H9 (cell line): ENCODE results near the gene CFAP57. TPM values are rescaled to one million over a fixed set of nuclear protein-coding genes. Genes with fewer than 3 reads are reported as not detected.

Source experiments
- DNase-seq: peaks from one replicate; pipeline ENCODE4 v3.0.0-alpha.2; 2017
- H2AFZ ChIP-seq: one replicate; pipeline ENCODE4 v1.6.1; 2013; ENCODE audit warnings: mild to moderate bottlenecking, low read length, control low read depth, moderate library complexity
- H2AK5ac ChIP-seq: 2 replicates; pipeline ENCODE4 v1.6.1; 2013; ENCODE audit warnings: low read length, control low read depth, mixed read lengths; ENCODE audit not compliant: insufficient read length
- H2BK120ac ChIP-seq: one replicate; pipeline ENCODE4 v1.6.1; 2013; ENCODE audit warnings: low read depth, mild to moderate bottlenecking, low read length, control low read depth, inconsistent platforms; ENCODE audit not compliant: poor library complexity, severe bottlenecking
- H2BK12ac ChIP-seq: 2 replicates; pipeline ENCODE4 v1.6.1; 2013; ENCODE audit warnings: low read length, control low read depth, mixed read lengths, low read depth; ENCODE audit not compliant: insufficient read length
- H2BK15ac ChIP-seq: 2 replicates; pipeline ENCODE4 v1.6.1; 2013; ENCODE audit warnings: low read depth, low read length, control low read depth
- H2BK20ac ChIP-seq: one replicate; pipeline ENCODE4 v1.6.1; 2013; ENCODE audit warnings: low read depth, mild to moderate bottlenecking, low read length, control low read depth, inconsistent platforms; ENCODE audit not compliant: poor library complexity, severe bottlenecking
- H2BK5ac ChIP-seq: 2 replicates; pipeline ENCODE4 v1.6.1; 2013; ENCODE audit warnings: low read length, control low read depth, mixed read lengths; ENCODE audit not compliant: insufficient read length
- H3K14ac ChIP-seq: 2 replicates; pipeline ENCODE4 v1.6.1; 2013; ENCODE audit warnings: low read length, control low read depth; ENCODE audit not compliant: insufficient read depth
- H3K18ac ChIP-seq: 2 replicates; pipeline ENCODE4 v1.6.1; 2013; ENCODE audit warnings: low read depth, mild to moderate bottlenecking, mixed read lengths, low read length, control low read depth; ENCODE audit not compliant: insufficient read length
- H3K23ac ChIP-seq: 2 replicates; pipeline ENCODE4 v1.6.1; 2013; ENCODE audit warnings: low read length, control low read depth, mixed read lengths, low read depth; ENCODE audit not compliant: insufficient read length
- H3K23me2 ChIP-seq: 2 replicates; pipeline ENCODE4 v1.6.1; 2013; ENCODE audit warnings: low read depth, mild to moderate bottlenecking, mixed read lengths, low read length, control low read depth; ENCODE audit not compliant: insufficient read length, poor library complexity, severe bottlenecking
- H3K27ac ChIP-seq: 2 replicates; pipeline ENCODE4 v1.5.1; 2013; ENCODE audit warnings: low read length, control low read depth, mixed read lengths, low read depth; ENCODE audit not compliant: insufficient read length
- H3K27me3 ChIP-seq: 2 replicates; pipeline ENCODE4 v1.6.1; 2013; ENCODE audit warnings: low read length, control low read depth, inconsistent platforms; ENCODE audit not compliant: insufficient read depth
- H3K4ac ChIP-seq: 2 replicates; pipeline ENCODE4 v1.6.1; 2013; ENCODE audit warnings: low read depth, mild to moderate bottlenecking, control low read depth, inconsistent platforms, low read length, moderate library complexity
- H3K4me1 ChIP-seq: 2 replicates; pipeline ENCODE4 v1.6.1; 2013; ENCODE audit warnings: low read length, control low read depth, inconsistent platforms; ENCODE audit not compliant: insufficient read depth
- H3K4me2 ChIP-seq: 2 replicates; pipeline ENCODE4 v1.6.1; 2013; ENCODE audit warnings: low read length, control low read depth, mixed read lengths; ENCODE audit not compliant: insufficient read length, insufficient read depth
- H3K56ac ChIP-seq: 2 replicates; pipeline ENCODE4 v1.6.1; 2013; ENCODE audit warnings: low read depth, mild to moderate bottlenecking, mixed read lengths, low read length, control low read depth; ENCODE audit not compliant: insufficient read length
- H3K79me1 ChIP-seq: 2 replicates; pipeline ENCODE4 v1.6.1; 2013; ENCODE audit warnings: low read depth, mild to moderate bottlenecking, moderate library complexity, low read length, control low read depth, inconsistent platforms; ENCODE audit not compliant: insufficient read depth, poor library complexity, severe bottlenecking
- H3K79me2 ChIP-seq: 2 replicates; pipeline ENCODE4 v1.6.1; 2013; ENCODE audit warnings: low read length, control low read depth, inconsistent platforms; ENCODE audit not compliant: insufficient read depth
- H3K9ac ChIP-seq: 2 replicates; pipeline ENCODE4 v1.6.1; 2013; ENCODE audit warnings: low read length, control low read depth, mixed read lengths; ENCODE audit not compliant: insufficient read length; ENCODE audit errors: extremely low read depth
- H3K9me3 ChIP-seq: one replicate; pipeline ENCODE4 v1.6.1; 2013; ENCODE audit warnings: low read depth, low read length, inconsistent platforms; ENCODE audit not compliant: control insufficient read depth
- H3T11ph ChIP-seq: one replicate; pipeline ENCODE4 v1.6.1; 2013; ENCODE audit warnings: mild to moderate bottlenecking, low read length, control low read depth, inconsistent platforms
- H4K20me1 ChIP-seq: one replicate; pipeline ENCODE4 v1.6.1; 2013; ENCODE audit not compliant: control insufficient read depth, insufficient read length, insufficient read depth
- H4K5ac ChIP-seq: 2 replicates; pipeline ENCODE4 v1.6.1; 2013; ENCODE audit warnings: low read depth, mild to moderate bottlenecking, mixed read lengths, low read length, control low read depth; ENCODE audit not compliant: insufficient read length
- H4K8ac ChIP-seq: replicated peaks from 2 replicates; pipeline ENCODE4 v1.6.1; 2013; ENCODE audit warnings: low read length, control low read depth, mixed read lengths, low read depth; ENCODE audit not compliant: insufficient read length
- H4K91ac ChIP-seq: 2 replicates; pipeline ENCODE4 v1.6.1; 2013; ENCODE audit warnings: low read depth, mild to moderate bottlenecking, moderate library complexity, mixed read lengths, low read length, control low read depth; ENCODE audit not compliant: insufficient read length
- H3K27ac Mint-ChIP-seq, 3 experiments: 2 replicates in 2 of 3; 3 replicates in 1 of 3; pipeline ENCODE4 v1.8.0; 2020 to 2021; ENCODE audit warnings: mixed read lengths in 3 of 3, mild to moderate bottlenecking in 1 of 3, moderate library complexity in 1 of 3
- H3K27me3 Mint-ChIP-seq: 2 replicates; pipeline ENCODE4 v1.8.0; 2021; ENCODE audit warnings: low read depth, mild to moderate bottlenecking, moderate library complexity, mixed read lengths
- H3K36me3 Mint-ChIP-seq, 3 experiments: 2 replicates in 2 of 3; 3 replicates in 1 of 3; pipeline ENCODE4 v1.8.0; 2020 to 2021; ENCODE audit warnings: low read depth in 3 of 3, mixed read lengths in 3 of 3; ENCODE audit not compliant: insufficient read depth in 1 of 3
- H3K4me1 Mint-ChIP-seq, 2 experiments: 2 replicates each; pipeline ENCODE4 v1.8.0; 2020; ENCODE audit warnings: mixed read lengths in 2 of 2
- H3K4me3 Mint-ChIP-seq, 2 experiments: 2 replicates in 1 of 2; 3 replicates in 1 of 2; pipeline ENCODE4 v1.8.0; 2020 to 2021; ENCODE audit warnings: mild to moderate bottlenecking in 2 of 2, mixed read lengths in 2 of 2, moderate library complexity in 1 of 2
- H3K9me3 Mint-ChIP-seq, 2 experiments: 2 replicates in 1 of 2; 3 replicates in 1 of 2; pipeline ENCODE4 v1.8.0; 2020; ENCODE audit warnings: mild to moderate bottlenecking in 2 of 2, mixed read lengths in 2 of 2, moderate library complexity in 1 of 2
- WGBS: extraction: QIAGEN DNeasy Blood & Tissue Kit; methylation state at CpG from one replicate; pipeline ENCODE4 v1.1.7; 2013; ENCODE audit warnings: missing lambda C conversion rate, low lambda C conversion rate, mixed read lengths; ENCODE audit not compliant: insufficient read length; ENCODE audit errors: extremely low coverage; 5-methylcytosine and 5-hydroxymethylcytosine counted together
- total RNA-seq: library from RNA; stranded (reverse); gene quantifications from 2 replicates; pipeline ENCODE4 v1.2.1, GENCODE V29; 2021
- TF ChIP-seq, protein P1 (sequence below): fragments of 200-600 bp; sonication (generic); conservative IDR thresholded peaks from 3 replicates; pipeline ENCODE4 v1.8.0; 2021; ENCODE audit warnings: antibody characterized with exemption, mild to moderate bottlenecking

CFAP57 gene
- total RNA-seq, 1 experiment from 2014 or later: 0.33 TPM

- Histone ChIP-seq H2BK120ac (no peak overlapping the region), H4K8ac (no peak overlapping the region), H4K91ac (no peak overlapping the region), H3K4me1 (peaks cover 3% of the 10 kb centered on the region; the same call in 1 of the 2 replicates), H3K23me2 (no peaks in the 10 kb centered on the region), H2BK15ac (no peak overlapping the region), H2BK20ac (no peak overlapping the region), H3K27ac (no peak overlapping the region), H3K56ac (no peak overlapping the region), H3K79me1 (no peaks in the 10 kb centered on the region), H2BK5ac (no peak overlapping the region), H3K9ac (no peak overlapping the region), H3K79me2 (no peaks in the 10 kb centered on the region), H3K23ac (no peak overlapping the region), H3T11ph (no peak overlapping the region), H3K14ac (no peak overlapping the region), H2BK12ac (no peak overlapping the region), H3K18ac (no peak overlapping the region), H4K5ac (no peak overlapping the region), H3K4me2 (no peak overlapping the region), H3K27me3 (no peaks in the 10 kb centered on the region), H3K4ac (no peak overlapping the region), H3K9me3 (no peaks in the 10 kb centered on the region), H4K20me1 (no peaks in the 10 kb centered on the region), H2AFZ (no peak overlapping the region), H2AK5ac (no peak overlapping the region)
- WGBS: no CpG with 5 or more reads among the region's 3 CpGs
- peaks cover 0 to 3% of the 10 kb centered on the region in 2 experiments; a peak in 2 of 4 replicates for H3K4me1 Mint-ChIP-seq
- H3K27ac Mint-ChIP-seq: no peak overlapping the region
- no peak for DNase-seq
- no peaks in the 10 kb centered on the region; a peak in 1 of 7 replicates for H3K36me3 Mint-ChIP-seq
- H3K9me3 Mint-ChIP-seq: peaks cover 7 to 19% of the 10 kb centered on the region in 2 experiments
- TF ChIP-seq, protein P1, sequence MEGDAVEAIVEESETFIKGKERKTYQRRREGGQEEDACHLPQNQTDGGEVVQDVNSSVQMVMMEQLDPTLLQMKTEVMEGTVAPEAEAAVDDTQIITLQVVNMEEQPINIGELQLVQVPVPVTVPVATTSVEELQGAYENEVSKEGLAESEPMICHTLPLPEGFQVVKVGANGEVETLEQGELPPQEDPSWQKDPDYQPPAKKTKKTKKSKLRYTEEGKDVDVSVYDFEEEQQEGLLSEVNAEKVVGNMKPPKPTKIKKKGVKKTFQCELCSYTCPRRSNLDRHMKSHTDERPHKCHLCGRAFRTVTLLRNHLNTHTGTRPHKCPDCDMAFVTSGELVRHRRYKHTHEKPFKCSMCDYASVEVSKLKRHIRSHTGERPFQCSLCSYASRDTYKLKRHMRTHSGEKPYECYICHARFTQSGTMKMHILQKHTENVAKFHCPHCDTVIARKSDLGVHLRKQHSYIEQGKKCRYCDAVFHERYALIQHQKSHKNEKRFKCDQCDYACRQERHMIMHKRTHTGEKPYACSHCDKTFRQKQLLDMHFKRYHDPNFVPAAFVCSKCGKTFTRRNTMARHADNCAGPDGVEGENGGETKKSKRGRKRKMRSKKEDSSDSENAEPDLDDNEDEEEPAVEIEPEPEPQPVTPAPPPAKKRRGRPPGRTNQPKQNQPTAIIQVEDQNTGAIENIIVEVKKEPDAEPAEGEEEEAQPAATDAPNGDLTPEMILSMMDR: no peak
- H3K4me3 Mint-ChIP-seq: no peak overlapping the region; a peak in 1 of 5 replicates
- peaks cover 2% of the 10 kb centered on the region; the same call in 1 of the 2 replicates for H3K27me3 Mint-ChIP-seq
Measured at GRCh38 chr1:43239484-43239883, 67.4 kb downstream of the CFAP57 start.
